Adrenal gland (tissue), 12 donors: ENCODE data around the gene ST6GALNAC5. TPM values are rescaled to one million over a fixed set of nuclear protein-coding genes. Genes with fewer than 3 reads are reported as not detected.

Source experiments
- DNase-seq, 7 donors: peaks; one replicate each; pipeline ENCODE4 v3.0.0-alpha.2; 2019 to 2020
- H3K27ac ChIP-seq, 5 donors: fragments of 200-600 bp; sonication (generic) in 4 of 5; 1 replicate in 3 of 5; 2 replicates in 2 of 5; pipeline versions ENCODE4 v1.5.1 to v1.8.0; 2016 to 2020; ENCODE audit warnings: mild to moderate bottlenecking in 1 of 5
- H3K27me3 ChIP-seq: fragments of 200-600 bp; 2 replicates; pipeline ENCODE4 v1.8.0; 2021
- H3K36me3 ChIP-seq, 2 donors: fragments of 200-600 bp; replicated peaks in 1 of 2; 1 replicate in 1 of 2; 2 replicates in 1 of 2; pipeline versions ENCODE4 v1.5.1 to v1.8.0; 2018 to 2022
- H3K4me1 ChIP-seq, 2 donors: fragments of 200-600 bp; replicated peaks in 1 of 2; 1 replicate in 1 of 2; 2 replicates in 1 of 2; pipeline versions ENCODE4 v1.5.1 to v1.8.0; 2018 to 2021
- H3K4me3 ChIP-seq, 4 donors: fragments of 200-600 bp; sonication (generic) in 3 of 4; one replicate each; pipeline ENCODE4 v1.5.1; 2016 to 2018
- H3K9me3 ChIP-seq, 3 donors: fragments of 200-600 bp; sonication (generic) in 1 of 3; replicated peaks in 1 of 3; 1 replicate in 2 of 3; 2 replicates in 1 of 3; pipeline versions ENCODE4 v1.5.1 to v1.8.0; 2016 to 2021
- CTCF ChIP-seq, 6 experiments: fragments of 450-650 bp in 4 of 6; fragments of 200-600 bp in 2 of 6; sonication (generic) in 1 of 6; IDR thresholded peaks; 1 replicate in 5 of 6; 2 replicates in 1 of 6; pipeline versions ENCODE4 v1.5.1 to v1.8.0; 2016 to 2021; ENCODE audit warnings: antibody characterized with exemption in 6 of 6, mild to moderate bottlenecking in 2 of 6, moderate library complexity in 1 of 6
- POLR2A ChIP-seq, 2 donors: fragments of 450-650 bp; IDR thresholded peaks; one replicate each; pipeline ENCODE4 v1.6.1; 2017; ENCODE audit warnings: antibody characterized with exemption in 2 of 2, mild to moderate bottlenecking in 2 of 2, moderate library complexity in 1 of 2
- WGBS, 4 donors: extraction: QIAGEN DNeasy Blood & Tissue Kit in 2 of 4; methylation state at CpG; one replicate each; pipeline versions ENCODE4 v1.1.5 to v1.1.7; 2013 to 2017; 5-methylcytosine and 5-hydroxymethylcytosine counted together
- intact Hi-C, 2 donors: fragments of 100-400 bp; cut with DNase I; formaldehyde crosslinking; loops; one replicate each; pipeline versions ENCODE4 v1.14.1 to v1.15.0; 2022 to 2023
- polyA plus RNA-seq, 3 donors: library from polyadenylated mRNA; stranded (reverse); fragments of 200-250 nt in 2 of 3; fragments of 350-450 nt in 1 of 3; fragmentation: Illumina TruSeq in 1 of 3; extraction: RNeasy Lipid Tissue Mini Kit (QIAGEN cat#74804) in 1 of 3; gene quantifications; one replicate each; pipeline ENCODE4 v1.2.3, GENCODE V29; 2013 to 2014
- total RNA-seq, 9 donors: library from RNA; depleted of rRNA in 4 of 9; stranded (reverse); fragments of >200 nt in 4 of 9; fragments of 120-200 nt in 1 of 9; fragmentation: NEBNext Ultra II Directional in 1 of 9; extraction: Animal tissue kit (Norgen Biotek cat#: 25700) in 1 of 9; gene quantifications; one replicate each; pipeline versions ENCODE4 v1.1.0 to v1.2.4, GENCODE V29; 2013 to 2023
- donor health status: healthy with polysubstance abuse.
- donor health status: Bipolar disorder and iron deficiency.
- donor health status: DM: yes; HTN: yes; CAD: no.
- donor health status: DM: no; HTN: no; CAD: no.
- donor health status: DM: no; HTN: no; CAD: no.
- donor health status: DM: yes; HTN: yes; CAD: no.

The ST6GALNAC5 gene
- total and polyA plus RNA-seq, 12 donors: 1.1 to 48.4 (median 21.4) TPM

GRCh38 chr1:76944942-76945341 is 77.7 kb downstream of the ST6GALNAC5 start:
- Histone ChIP-seq H3K4me1 (peaks cover 8 to 10% of the 10 kb centered on the region in 2 donors), H3K27me3 (no peaks in the 10 kb centered on the region), H3K27ac (peak overlapping the region in 1 of 5 donors; percentile 15), H3K9me3 (no peaks in the 10 kb centered on the region), H3K36me3 (no peaks in the 10 kb centered on the region), H3K4me3 (no peak overlapping the region)
- 33 to 54% (median 51%) methylated on average over 2 of the region's 2 CpGs for WGBS, 4 donors
- intact Hi-C loops: no loop called here
- TF ChIP-seq POLR2A (IDR thresholded peaks at IDR 0.05) (no peak), CTCF (IDR thresholded peaks at IDR 0.05) (no peak)
- DNase-seq: no peak

GRCh38 chr1:76948846-76949245 is 81.6 kb downstream of the ST6GALNAC5 start:
- no peak overlapping the region for H3K4me3 ChIP-seq
- TF ChIP-seq POLR2A (IDR thresholded peaks at IDR 0.05) (no peak), CTCF (IDR thresholded peaks at IDR 0.05) (no peak)
- intact Hi-C loops: no loop called here

GRCh38 chr1:76949503-76949902 is 82.2 kb downstream of the ST6GALNAC5 start:
- peaks cover 4 to 7% of the 10 kb centered on the region in 2 donors for H3K4me1 ChIP-seq
- no peak overlapping the region for H3K27ac ChIP-seq
- no peaks in the 10 kb centered on the region for H3K9me3 ChIP-seq
- WGBS, 4 donors: 56 to 66% (median 59%) methylated on average over 3 of the region's 3 CpGs
- H3K27me3 ChIP-seq: no peaks in the 10 kb centered on the region
- intact Hi-C loops: no loop called here
- H3K36me3 ChIP-seq: no peaks in the 10 kb centered on the region
- H3K4me3 ChIP-seq: no peak overlapping the region
- TF ChIP-seq CTCF (IDR thresholded peaks at IDR 0.05) (no peak), POLR2A (IDR thresholded peaks at IDR 0.05) (no peak)
- DNase-seq: peak in 3 of 7 donors; percentile 15 to 25 (median 19)

More at GRCh38 chr1:76948846-76949245, 81.6 kb downstream of the ST6GALNAC5 start:
- no peak for DNase-seq
- peaks cover 8 to 10% of the 10 kb centered on the region in 2 donors for H3K4me1 ChIP-seq
- no peak overlapping the region for H3K27ac ChIP-seq
- H3K36me3 ChIP-seq: no peaks in the 10 kb centered on the region
- H3K9me3 ChIP-seq: no peaks in the 10 kb centered on the region
- no peaks in the 10 kb centered on the region for H3K27me3 ChIP-seq

- Histone ChIP-seq H3K4me1 (no peaks in the 10 kb centered on the region), H3K27ac (no peak overlapping the region), H3K9me3 (no peaks in the 10 kb centered on the region), H3K36me3 (no peaks in the 10 kb centered on the region), H3K27me3 (no peaks in the 10 kb centered on the region), H3K4me3 (no peak overlapping the region)
- 84 to 93% (median 91%) methylated on average over 2 of the region's 2 CpGs for WGBS, 4 donors
- intact Hi-C loops: no loop called here
- TF ChIP-seq POLR2A (IDR thresholded peaks at IDR 0.05): no peak
- no peak for TF ChIP-seq CTCF (IDR thresholded peaks at IDR 0.05)
- DNase-seq: no peak
These were observed 83.0 kb downstream of the ST6GALNAC5 start for GRCh38 chr1:76950306-76950705.
